Midbrain (tissue), 1 donor: ENCODE results near the gene DIAPH2.
"Not testable (repeated sequence)": the region's sequence is repeated elsewhere in the genome, so short reads cannot be mapped to it uniquely, and the experiment has no call there.

ENCODE experiments used
- DNase-seq: peaks from one replicate; lab custom pipeline; 2025; lab: John Stamatoyannopoulos, UW

The DIAPH2 gene

DNA sequence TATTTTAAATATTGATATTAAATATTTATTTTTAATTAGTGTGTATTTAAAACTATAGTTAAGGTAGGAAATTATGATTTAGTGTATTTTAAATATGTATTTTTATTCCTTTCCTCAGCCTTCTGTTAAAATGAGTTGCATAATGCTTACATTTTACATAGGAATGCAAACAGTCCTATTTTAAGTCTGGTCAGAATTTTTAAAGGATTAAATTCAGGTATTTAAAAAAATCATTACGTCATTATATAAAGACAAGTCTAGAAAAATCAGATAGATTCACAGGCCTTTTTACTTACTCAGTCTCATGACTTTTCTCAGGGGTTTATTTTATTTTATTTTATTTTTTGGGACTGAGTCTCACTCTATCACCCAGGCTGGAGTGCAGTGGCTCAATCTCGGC lies 148.7 kb downstream of the DIAPH2 start:
- no peak for DNase-seq

DNA sequence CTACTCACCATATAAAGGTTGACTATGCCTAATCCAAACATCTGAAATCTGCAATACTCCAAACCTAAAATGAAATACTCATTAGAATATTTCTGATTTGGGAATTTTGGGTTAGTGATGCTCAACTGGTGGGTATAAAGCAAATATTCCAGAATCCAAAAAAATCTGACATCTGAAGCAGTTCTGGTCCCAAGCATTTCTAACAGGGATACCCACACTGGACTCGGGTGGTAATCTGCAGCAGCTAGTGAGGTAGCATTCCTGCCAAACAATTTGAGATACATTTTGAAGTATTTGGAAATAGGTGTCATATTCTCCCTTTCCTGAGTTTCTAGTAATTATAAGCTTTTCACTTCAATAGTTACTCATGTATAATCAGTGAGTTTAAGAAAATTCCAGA lies 149.5 kb downstream of the DIAPH2 start:
- DNase-seq: no peak

DNA sequence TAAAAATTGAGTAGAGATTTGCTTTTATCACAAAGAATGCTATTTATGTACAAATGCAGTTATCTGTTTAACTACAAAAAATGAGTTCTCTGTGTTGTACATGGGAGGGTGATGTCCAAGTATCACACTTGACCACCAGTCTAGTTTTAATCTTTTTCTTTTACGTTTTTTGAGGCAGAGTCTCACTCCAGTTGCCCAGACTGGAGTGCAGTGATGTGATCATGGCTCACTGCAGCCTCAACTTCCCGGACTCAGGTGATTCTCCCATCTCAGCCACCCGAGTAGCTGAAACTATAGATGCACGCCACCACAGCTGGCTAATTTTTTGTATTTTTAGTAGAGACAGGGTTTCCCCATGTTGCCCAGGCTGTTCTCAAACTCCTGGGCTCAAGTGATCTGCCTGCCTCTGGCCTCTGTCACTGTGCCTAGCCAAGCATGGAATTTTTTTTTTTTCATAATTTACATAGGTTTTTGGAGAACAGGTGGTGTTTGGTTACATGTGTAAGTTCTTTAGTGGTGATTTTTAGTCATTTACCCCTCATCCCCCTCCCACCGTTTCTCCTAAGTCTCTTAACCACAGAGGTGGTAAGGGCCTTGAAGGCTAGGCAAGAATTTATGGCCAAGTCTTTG lies 151.1 kb downstream of the DIAPH2 start:
- no peak for DNase-seq

DNA sequence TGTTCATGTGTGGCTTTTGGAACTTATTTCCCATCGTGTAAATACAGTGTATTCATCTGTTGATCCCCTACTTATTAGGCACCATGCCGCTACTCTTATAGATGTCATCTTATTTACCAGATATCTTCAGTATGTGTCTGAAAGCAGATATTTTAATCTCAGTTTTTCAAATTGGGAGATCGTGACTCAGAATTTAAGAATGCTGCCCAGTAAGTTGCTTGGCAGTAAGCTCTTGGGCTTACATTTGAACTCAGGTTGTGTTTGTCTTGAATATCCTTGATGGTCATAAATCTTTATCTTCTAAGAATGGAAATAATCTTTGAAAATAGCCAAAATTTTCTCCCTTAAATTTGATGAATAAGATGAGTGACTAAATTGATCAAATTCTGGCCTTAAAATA lies 153.2 kb downstream of the DIAPH2 start:
- DNase-seq: no peak

DNA sequence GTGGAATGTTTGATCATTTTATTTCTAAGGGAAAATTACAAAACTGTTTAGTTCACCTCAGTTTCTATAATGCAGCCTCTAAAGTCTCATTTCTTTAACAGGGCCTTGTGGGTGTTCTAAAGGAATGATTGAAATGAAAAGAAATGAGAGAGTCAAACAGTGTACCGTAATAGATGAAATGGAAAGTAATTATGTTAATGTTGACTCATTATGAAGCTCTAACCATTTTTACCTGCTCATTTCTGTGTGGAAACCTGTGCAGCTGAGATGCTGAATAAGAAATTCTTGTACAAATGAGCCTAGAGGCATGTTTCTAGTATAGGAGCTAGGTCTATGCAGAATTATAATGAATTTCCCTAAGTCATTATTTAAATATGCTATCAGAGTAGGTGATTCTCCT lies 153.9 kb downstream of the DIAPH2 start:
- no peak for DNase-seq

DNA sequence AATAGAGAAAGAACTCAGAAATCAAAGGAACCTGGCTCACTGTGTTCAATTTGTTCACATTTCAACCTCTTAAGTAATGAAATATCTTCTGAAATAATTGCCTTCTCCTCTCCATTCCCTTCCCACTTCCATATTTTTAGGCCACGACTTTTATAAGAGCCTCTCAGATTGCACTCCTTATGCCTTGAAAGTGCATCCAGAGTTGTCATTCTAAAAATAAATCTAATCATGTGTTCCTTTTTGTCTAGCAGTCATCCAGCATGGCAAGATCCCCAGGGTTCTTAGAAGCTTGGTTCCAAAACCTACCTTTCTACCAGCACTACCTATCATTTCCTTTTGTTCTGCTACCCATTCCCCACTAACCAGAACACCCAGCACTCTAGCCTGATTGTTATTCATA lies 156.7 kb downstream of the DIAPH2 start:
- DNase-seq: no peak

DNA sequence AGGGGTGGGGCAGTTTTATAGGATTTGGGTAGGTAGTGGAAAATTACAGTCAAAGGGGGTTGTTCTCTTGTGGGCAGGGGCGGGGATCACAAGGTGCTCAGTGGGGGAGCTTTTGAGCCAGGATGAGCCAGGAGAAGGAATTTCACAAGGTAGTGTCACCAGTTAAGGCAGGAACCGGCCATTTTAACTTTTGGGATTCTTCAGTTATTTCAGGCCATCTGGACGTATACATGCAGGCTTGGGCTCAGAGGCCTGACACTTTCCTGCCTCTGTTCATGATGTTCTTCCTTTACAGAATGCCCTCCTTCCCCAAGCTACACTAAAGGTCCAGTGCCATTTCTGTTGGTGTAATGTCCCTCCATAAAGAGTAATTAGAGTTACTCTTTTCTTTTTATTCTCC lies 157.2 kb downstream of the DIAPH2 start:
- DNase-seq: not testable (repeated sequence)

DNA sequence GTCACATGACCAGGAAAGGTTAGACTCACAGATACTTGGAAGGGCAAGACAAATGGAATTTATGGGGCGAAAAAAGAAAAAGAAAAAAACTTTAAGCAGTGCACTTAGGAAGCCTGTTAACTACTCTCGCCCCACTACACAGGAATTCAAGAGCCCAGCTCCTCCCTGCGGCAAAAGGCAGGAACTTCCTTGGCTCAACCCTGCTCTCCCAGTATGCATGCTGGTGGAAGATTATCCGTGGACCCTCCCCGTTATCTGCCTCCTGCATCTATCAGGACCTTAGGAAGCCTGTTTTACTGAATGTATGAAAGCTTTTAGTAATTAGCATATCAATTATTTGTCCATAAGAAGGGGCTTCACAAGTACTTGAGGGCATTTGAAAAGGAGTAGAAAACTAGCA lies 158.9 kb downstream of the DIAPH2 start:
- DNase-seq: no peak

DNA sequence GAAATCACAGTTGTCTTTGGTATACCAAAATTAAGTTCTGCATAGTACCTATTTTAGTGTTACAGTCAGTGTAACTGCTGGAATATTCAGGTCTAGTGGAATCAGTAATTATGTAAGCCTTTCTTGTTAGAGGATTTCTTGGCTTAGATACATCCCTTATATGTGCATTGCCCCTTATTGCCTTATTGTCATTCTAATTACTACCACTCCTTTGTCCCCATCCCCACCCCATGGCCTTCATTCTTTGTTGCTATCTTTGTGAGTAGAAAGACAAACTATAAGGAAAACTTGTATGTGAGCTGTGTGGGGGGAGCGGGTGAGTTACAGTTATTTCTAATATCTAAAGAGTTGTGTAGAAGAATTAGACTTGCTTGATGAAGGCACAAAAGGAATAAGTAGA lies 162.2 kb downstream of the DIAPH2 start:
- DNase-seq: no peak

DNA sequence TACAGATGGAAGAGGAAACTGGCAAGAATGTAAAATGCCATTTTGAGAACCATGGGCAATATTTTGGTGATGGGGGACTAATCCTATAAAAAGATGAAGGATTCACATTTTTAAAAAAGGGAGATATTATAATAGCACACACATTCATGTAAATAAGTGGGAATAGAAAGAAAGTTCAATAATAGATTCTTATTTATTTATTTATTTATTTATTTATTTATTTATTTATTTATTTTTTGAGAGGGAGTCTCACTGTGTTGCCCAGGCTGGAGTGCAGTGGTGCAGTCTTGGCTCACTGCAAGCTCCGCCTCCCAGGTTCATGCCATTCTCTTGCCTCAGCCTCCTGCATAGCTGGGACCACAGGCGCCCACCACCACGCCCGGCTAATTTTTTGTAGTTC lies 174.8 kb downstream of the DIAPH2 start:
- not testable (repeated sequence) for DNase-seq

DNA sequence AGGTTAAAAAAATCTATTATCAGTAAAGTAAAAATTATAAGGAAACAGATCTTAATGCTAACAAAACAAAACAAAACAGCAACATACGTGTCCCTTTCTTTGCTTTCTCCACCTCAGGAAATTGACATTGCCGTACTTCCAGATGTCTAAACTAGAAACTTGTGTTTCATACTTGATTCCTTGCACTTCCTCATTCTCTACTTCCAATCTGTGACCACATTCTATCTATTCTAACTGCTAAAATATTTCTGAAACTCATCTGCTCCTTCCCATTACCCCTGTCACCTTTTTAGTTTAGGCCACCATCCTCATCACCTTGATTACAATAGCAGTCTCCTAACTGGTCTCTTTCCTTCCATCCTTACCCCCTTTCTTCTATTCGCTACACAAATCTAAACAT lies 176.6 kb downstream of the DIAPH2 start:
- DNase-seq: no peak

DNA sequence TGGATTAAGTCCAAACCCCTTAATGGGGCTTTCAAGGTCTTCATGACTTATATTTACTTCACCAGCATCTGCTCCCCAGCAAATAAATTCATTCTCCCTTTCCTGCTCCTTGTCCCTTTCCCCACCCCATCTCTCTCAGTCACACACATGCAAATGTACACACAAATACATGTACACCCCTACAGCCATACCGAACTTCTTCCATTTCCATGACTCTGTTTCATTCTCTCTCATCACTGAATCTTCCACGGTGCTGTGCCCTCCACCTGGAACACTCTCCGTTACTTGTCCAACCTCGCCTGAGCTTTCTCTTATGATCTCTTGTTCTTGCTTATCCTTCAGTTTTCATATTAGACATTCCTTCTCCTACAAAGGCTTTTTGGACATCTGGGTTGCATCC lies 177.0 kb downstream of the DIAPH2 start:
- DNase-seq: no peak

DNA sequence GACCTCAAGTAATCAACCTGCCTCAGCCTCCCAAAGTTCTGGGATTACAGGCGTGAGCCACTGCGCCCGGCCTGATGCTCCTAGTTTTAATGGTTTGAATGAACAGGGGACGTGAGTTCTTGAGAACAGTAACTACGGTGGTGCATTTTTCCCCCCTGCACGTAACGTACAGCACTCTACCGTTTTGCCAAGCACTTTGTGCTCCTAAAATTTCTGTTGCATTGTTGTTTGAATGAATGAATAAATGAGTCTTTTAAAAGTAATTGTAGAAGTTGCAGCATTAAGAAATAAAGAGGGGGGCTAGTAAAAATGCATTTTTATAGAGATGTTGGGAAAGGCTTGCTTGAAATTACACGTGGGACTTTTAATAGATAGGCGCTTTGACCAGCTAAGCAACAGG lies 199.0 kb downstream of the DIAPH2 start, which contains the start of gene RPA4:
Gene RPA4, plus strand, starts transcription at position 301 of the 400 bp plus-strand sequence. CDS start 403 bp downstream, outside the sequence.
- no peak for DNase-seq

DNA sequence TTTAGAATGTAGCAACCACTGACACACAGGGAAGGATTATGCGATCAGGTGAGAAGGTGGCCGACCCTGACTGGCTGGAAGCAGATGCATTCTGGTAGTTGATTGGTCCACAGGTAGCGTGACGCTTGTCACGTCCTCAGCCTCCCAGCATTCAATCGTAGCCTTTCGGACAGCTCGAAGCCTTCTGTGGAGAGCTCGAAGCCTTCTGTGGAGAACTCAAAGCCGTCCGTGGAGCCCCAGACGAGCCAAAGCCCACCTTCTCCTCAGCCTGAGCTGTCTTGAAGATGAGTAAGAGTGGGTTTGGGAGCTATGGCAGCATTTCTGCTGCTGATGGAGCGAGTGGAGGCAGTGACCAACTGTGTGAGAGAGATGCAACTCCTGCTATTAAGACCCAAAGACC lies 199.4 kb downstream of the DIAPH2 start:
- no peak for DNase-seq

DNA sequence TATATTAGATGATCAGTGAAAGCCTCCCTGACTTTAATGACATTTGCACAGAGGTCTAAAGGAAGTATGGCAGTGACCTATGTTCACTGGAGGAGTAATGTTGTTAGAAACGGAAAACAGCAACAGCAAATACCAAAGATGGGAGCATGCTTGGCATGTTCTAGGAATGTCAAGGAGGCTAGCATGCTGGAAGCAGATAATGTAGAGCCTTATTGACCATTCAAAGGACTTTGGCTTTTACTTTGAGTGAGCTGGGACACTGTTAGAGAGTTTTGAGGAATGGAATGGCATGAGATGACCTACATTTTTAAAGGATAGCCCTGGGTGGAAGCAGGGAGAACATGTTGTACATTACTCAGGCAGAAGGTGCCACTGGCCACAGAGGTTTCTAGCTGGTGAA lies 205.1 kb downstream of the DIAPH2 start:
- DNase-seq: no peak

DNA sequence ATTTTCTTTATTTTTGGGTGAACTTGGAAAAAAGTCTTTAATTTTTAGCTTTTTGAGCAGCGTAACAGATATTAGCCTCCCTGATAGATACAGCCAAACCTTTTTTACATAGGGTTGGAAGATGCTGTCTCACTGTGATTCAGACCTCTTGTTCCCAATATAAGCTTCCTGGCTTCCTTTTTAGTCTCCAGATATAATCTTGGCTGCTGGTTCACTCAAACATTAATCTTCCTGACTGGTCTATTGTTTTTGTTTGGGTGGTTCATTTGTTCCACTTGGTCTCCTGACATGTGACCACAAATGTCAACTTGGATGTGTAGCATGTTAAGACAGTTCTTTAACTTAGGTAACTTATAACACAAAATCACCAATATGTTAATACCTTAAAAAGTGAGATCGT lies 222.1 kb downstream of the DIAPH2 start:
- DNase-seq: no peak

DNA sequence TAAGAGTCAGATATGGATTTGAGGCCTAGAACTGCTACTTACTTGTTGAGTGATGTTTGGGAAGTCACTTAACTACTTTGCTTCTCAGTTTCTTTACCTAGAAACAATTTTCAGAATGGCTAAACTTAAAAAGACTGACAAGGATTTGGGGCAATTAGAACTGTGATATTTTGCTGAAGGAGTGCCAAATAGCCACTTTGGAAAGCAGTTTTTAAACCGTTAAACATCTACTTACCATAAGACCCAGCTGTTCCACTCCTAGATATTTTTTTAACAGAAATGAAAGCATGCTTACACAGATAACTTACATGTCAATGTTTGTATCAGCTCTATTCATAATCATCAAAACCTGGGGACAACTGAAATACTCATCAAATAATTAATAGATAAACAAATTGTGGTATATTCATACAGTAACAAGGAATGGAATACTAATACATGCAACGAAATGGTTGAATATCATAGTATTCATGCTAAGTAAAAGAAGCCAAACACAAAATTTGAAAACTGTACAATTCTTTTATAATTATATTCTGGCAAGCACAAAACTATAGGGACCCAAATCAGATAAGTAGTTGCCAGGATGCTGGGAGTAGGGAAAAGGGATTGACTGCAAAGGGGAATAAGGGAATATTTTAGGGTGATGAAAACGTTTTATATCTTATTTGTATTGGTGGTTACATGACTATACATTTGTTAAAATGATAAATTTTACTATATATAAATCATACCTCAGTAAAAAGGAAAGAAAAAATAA lies 223.1 kb downstream of the DIAPH2 start:
- DNase-seq: no peak

DNA sequence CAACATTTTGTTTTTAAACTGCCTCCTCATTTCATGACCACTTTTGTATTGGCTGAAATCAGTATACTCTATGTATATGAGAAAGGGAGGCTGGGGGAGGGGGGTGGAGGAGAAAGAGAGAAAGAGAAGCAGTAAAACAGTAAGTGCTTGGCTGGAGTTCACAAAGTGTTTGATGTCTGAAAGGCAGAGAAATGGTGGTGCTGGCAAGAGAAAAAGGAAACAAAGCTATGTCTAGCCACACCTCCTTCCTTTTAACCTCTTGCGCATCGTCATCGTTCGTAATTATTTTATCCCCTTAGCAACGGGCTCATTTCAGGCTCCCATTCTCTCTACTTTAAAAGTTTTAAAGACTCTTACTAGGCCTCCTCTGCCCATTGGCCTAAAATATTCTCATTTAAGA lies 224.6 kb downstream of the DIAPH2 start:
- DNase-seq: no peak

DNA sequence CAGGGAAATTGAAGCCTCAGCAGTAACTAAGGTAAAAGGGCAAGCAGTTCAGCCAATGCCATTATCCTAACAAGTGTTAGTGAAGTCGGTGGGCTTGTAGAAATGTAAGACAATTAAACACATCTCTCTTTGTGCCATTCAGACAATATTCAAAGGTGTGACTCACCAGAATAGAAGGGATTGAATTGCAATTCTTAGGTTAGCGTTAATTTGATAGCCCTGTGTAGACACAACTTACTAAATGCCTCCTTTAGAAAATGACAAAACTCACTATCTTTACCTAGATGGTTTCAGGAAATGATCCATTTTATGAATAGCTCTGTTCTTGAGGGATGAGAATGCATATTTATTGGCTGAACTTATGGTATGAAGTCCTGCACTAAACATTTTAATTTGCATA lies 234.2 kb downstream of the DIAPH2 start:
- no peak for DNase-seq

DNA sequence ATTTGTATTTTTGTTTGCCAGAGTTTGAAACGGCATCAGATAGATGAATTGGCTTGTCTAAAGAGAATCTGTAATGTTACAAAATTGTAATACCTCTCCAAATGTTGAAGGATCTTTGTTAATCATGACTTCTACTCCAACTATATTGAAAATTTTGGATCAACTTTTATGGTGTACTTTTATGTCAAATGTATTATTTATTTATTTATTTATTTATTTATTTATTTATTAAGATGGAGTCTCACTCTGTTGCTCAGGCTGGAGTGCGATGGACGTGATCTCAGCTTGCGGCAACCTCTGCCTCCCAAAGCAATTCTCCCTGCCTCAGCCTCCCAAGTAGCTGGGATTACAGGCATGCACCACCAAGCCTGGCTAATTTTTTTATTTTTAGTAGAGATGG lies 235.0 kb downstream of the DIAPH2 start:
- no peak for DNase-seq

DNA sequence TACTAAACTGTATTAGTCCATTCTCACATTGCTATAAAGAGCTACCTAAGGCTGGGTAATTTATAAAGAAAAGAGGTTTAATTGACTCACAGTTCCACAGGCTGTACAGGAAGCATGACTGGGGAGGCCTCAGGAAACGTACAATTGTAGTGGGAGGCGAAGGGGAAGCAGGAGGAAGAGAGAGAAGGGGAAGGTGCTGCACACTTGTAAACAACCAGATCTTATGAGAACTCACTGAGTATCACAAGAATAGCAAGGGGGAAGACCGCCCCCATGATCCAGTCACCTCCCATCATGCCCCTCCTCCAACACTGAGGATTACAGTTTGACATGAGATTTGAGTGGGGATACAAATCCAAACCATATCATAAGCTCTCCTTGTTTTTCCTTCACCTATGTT lies 239.9 kb downstream of the DIAPH2 start:
- no peak for DNase-seq

DNA sequence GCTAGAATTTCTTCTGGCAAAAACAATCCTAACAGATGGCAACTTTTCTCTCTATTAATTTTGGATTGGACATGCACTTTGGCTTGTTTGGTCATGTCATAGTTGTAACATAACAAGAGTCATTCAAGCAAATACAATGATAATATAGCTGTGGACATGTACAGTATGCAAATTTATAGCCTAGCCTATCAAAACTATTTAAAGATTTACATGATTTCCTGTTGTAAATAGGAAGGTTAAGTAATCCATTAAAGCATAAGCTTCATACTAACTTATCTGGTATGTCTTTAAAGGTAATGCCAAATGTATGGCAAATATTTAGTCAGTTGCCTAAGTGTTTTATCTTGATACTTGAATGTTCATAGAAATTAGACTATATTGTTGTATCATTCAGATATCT lies 244.4 kb downstream of the DIAPH2 start:
- DNase-seq: no peak

DNA sequence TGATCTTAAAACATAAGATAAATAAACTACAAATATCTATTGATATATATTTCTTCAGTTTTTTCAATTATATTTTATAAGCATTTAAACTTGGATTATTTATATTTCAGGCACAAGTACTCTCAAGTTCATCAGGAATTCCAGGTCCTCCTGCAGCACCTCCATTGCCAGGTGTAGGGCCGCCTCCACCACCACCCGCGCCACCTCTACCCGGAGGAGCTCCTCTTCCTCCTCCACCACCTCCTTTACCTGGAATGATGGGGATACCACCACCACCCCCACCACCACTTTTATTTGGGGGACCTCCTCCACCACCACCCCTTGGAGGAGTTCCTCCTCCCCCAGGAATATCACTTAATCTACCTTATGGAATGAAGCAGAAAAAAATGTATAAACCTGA lies 273.1 kb downstream of the DIAPH2 start:
- no peak for DNase-seq

DNA sequence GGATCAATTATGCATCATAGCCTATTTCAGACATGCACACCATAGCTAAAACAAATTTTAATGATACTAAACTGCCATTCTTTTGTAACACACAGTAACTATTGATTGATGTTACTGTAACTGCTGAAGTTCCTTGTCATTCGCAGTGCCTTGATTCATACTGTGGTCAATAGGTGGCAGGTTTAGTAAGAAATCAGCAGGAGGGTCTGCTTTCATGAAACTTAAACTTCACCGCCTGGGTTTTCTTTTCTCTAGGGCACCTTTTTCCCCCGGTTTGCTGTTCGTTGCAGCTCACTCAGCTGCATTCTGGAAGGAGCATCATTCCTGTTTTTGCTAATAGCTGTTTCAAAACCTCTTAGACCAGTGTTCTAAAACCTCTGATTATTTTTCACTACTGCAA lies 287.2 kb downstream of the DIAPH2 start:
- DNase-seq: no peak
